ENCODE data around the gene CELSR3. TPM values are rescaled to one million over a fixed set of nuclear protein-coding genes. Genes with fewer than 3 reads are reported as not detected.

CELSR3 gene
- total RNA-seq, 1 donor from 2014 or later: 162 TPM

GRCh38 chr3:48597408-48597800 is 65.3 kb downstream of the CELSR3 start:
- Mint-ChIP-seq H3K36me3 (ENCODE audit: unreplicated experiment) (peaks cover 5% of the 10 kb centered on the region), H3K27ac (ENCODE audit: unreplicated experiment) (peak overlapping the region; percentile 82), H3K27me3 (ENCODE audit: unreplicated experiment) (peaks cover 12% of the 10 kb centered on the region), H3K9me3 (ENCODE audit: unreplicated experiment) (peaks cover 11% of the 10 kb centered on the region), H3K4me1 (ENCODE audit: low read depth, unreplicated experiment) (peaks cover 12% of the 10 kb centered on the region), H3K4me3 (ENCODE audit: unreplicated experiment) (peak overlapping the region; percentile 50)
- TF ChIP-seq, protein P1, sequence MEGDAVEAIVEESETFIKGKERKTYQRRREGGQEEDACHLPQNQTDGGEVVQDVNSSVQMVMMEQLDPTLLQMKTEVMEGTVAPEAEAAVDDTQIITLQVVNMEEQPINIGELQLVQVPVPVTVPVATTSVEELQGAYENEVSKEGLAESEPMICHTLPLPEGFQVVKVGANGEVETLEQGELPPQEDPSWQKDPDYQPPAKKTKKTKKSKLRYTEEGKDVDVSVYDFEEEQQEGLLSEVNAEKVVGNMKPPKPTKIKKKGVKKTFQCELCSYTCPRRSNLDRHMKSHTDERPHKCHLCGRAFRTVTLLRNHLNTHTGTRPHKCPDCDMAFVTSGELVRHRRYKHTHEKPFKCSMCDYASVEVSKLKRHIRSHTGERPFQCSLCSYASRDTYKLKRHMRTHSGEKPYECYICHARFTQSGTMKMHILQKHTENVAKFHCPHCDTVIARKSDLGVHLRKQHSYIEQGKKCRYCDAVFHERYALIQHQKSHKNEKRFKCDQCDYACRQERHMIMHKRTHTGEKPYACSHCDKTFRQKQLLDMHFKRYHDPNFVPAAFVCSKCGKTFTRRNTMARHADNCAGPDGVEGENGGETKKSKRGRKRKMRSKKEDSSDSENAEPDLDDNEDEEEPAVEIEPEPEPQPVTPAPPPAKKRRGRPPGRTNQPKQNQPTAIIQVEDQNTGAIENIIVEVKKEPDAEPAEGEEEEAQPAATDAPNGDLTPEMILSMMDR (IDR thresholded peaks at IDR 0.05; ENCODE audit: partially characterized antibody, unreplicated experiment): no peak
- DNase-seq: peak; percentile 11

- TF ChIP-seq, protein P1 (IDR thresholded peaks at IDR 0.05; ENCODE audit: partially characterized antibody, unreplicated experiment): no peak
- H3K27me3 Mint-ChIP-seq (ENCODE audit: unreplicated experiment): peaks cover 12% of the 10 kb centered on the region
- H3K36me3 Mint-ChIP-seq (ENCODE audit: unreplicated experiment): peaks cover 5% of the 10 kb centered on the region
- peak overlapping the region; percentile 50 for H3K4me3 Mint-ChIP-seq (ENCODE audit: unreplicated experiment)
- H3K9me3 Mint-ChIP-seq (ENCODE audit: unreplicated experiment): peaks cover 9% of the 10 kb centered on the region
- DNase-seq: peak; percentile 10
- peaks cover 12% of the 10 kb centered on the region for H3K4me1 Mint-ChIP-seq (ENCODE audit: low read depth, unreplicated experiment)
- peak overlapping the region; percentile 82 for H3K27ac Mint-ChIP-seq (ENCODE audit: unreplicated experiment)
Measured at GRCh38 chr3:48596676-48597407, 65.8 kb downstream of the CELSR3 start.

GRCh38 chr3:48596157-48596556 is 66.5 kb downstream of the CELSR3 start:
- peaks cover 8% of the 10 kb centered on the region for H3K9me3 Mint-ChIP-seq (ENCODE audit: unreplicated experiment)
- TF ChIP-seq, protein P1 (IDR thresholded peaks at IDR 0.05; ENCODE audit: partially characterized antibody, unreplicated experiment): no peak
- peak; percentile 11 for DNase-seq
- no peak overlapping the region for H3K27ac Mint-ChIP-seq (ENCODE audit: unreplicated experiment)
- peaks cover 12% of the 10 kb centered on the region for H3K27me3 Mint-ChIP-seq (ENCODE audit: unreplicated experiment)
- H3K4me3 Mint-ChIP-seq (ENCODE audit: unreplicated experiment): peak overlapping the region; percentile 20
- H3K4me1 Mint-ChIP-seq (ENCODE audit: low read depth, unreplicated experiment): peaks cover 12% of the 10 kb centered on the region
- H3K36me3 Mint-ChIP-seq (ENCODE audit: unreplicated experiment): peaks cover 5% of the 10 kb centered on the region

DNA sequence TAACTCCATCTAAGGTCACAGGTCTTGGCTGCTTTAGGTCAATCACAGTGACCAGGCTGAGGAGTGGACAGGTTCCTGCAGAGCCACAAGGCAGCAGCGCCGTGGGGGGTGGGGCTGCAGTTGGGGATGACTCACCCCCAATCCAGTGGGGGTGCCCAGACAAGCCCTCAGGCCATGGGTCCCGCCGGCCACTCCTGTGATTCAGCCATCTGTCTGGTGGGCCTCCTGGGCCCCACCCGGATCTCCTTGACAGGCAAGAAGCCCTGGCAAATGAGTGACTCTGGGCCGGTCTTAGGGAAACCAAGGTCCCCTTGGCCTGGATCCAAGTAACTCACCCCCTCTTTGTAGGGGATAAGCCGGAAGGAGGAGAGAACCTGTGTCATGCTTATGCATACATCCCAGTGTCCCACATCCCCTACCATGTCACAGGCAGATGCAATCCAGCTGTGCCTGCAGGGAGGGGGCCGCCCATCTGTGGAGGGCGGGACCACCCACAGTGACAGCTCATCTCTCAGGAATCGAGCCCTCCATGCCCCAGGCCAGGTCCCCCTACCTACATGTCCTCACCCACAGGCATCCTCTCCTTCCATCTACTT is 67.1 kb downstream of the CELSR3 start:
- Mint-ChIP-seq H3K4me3 (ENCODE audit: unreplicated experiment) (no peak overlapping the region), H3K4me1 (ENCODE audit: low read depth, unreplicated experiment) (peaks cover 12% of the 10 kb centered on the region), H3K27ac (ENCODE audit: unreplicated experiment) (no peak overlapping the region), H3K9me3 (ENCODE audit: unreplicated experiment) (peaks cover 10% of the 10 kb centered on the region), H3K27me3 (ENCODE audit: unreplicated experiment) (peaks cover 16% of the 10 kb centered on the region), H3K36me3 (ENCODE audit: unreplicated experiment) (peaks cover 5% of the 10 kb centered on the region)
- DNase-seq: peak; percentile 48
- TF ChIP-seq, protein P1 (IDR thresholded peaks at IDR 0.05; ENCODE audit: partially characterized antibody, unreplicated experiment): no peak

GRCh38 chr3:48595075-48595525 is 67.6 kb downstream of the CELSR3 start, which contains the start of gene COL7A1:
Gene COL7A1, minus strand, starts transcription at chr3:48595329. Its CDS starts 170 bp downstream, at chr3:48595159.
- H3K9me3 Mint-ChIP-seq (ENCODE audit: unreplicated experiment): peaks cover 10% of the 10 kb centered on the region

More at GRCh38 chr3:48595075-48595525, 67.6 kb downstream of the CELSR3 start, which contains the start of gene COL7A1:
- Mint-ChIP-seq H3K27ac (ENCODE audit: unreplicated experiment) (no peak within 1 kb of the TSS), H3K36me3 (ENCODE audit: unreplicated experiment) (peaks cover 5% of the 10 kb centered on the region), H3K4me3 (ENCODE audit: unreplicated experiment) (no peak within 1 kb of the TSS), H3K4me1 (ENCODE audit: low read depth, unreplicated experiment) (peaks cover 12% of the 10 kb centered on the region), H3K27me3 (ENCODE audit: unreplicated experiment) (peaks cover 16% of the 10 kb centered on the region)
- TF ChIP-seq, protein P1 (IDR thresholded peaks at IDR 0.05; ENCODE audit: partially characterized antibody, unreplicated experiment): no peak
- DNase-seq: no peak

Data from glutamatergic neuron (in vitro differentiated cells).